ENCODE data around the gene GDPD4.

DNA sequence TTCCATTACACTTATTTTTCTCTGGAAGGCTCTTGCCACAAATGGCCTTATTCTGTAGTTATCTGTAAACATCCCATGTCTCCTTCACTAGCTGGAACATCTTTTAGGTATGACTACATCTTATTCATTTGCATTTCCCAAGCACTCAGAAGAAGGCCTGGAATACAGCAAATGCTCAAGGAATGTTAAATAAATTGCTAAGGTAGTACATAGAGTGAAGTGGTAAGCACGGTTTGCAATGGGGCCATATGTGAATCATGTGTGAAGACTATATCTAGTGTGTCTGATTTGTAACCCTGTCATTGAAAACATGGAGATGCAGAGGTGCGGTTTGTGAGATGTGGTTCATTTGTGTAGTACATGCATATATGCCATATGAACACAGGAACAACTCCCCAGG lies 33.5 kb downstream of the GDPD4 start:
- TF ChIP-seq POLR2A (IDR thresholded peaks at IDR 0.05) = no peak
- TF ChIP-seq, protein P1, sequence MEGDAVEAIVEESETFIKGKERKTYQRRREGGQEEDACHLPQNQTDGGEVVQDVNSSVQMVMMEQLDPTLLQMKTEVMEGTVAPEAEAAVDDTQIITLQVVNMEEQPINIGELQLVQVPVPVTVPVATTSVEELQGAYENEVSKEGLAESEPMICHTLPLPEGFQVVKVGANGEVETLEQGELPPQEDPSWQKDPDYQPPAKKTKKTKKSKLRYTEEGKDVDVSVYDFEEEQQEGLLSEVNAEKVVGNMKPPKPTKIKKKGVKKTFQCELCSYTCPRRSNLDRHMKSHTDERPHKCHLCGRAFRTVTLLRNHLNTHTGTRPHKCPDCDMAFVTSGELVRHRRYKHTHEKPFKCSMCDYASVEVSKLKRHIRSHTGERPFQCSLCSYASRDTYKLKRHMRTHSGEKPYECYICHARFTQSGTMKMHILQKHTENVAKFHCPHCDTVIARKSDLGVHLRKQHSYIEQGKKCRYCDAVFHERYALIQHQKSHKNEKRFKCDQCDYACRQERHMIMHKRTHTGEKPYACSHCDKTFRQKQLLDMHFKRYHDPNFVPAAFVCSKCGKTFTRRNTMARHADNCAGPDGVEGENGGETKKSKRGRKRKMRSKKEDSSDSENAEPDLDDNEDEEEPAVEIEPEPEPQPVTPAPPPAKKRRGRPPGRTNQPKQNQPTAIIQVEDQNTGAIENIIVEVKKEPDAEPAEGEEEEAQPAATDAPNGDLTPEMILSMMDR (IDR thresholded peaks at IDR 0.05) = no peak
- no peak for TF ChIP-seq EP300 (IDR thresholded peaks at IDR 0.05)
